Effector CD8-positive, alpha-beta T cell (primary cell): ENCODE results near the gene ARSH.
"Not testable (repeated sequence)": the region's sequence is repeated elsewhere in the genome, so short reads cannot be mapped to it uniquely, and the experiment has no call there.

Source experiments
- DNase-seq: peaks from one replicate; lab custom pipeline; 2025; lab: John Stamatoyannopoulos, UW
- total RNA-seq, 4 experiments: gene quantifications; one replicate each; lab custom pipeline; 2026; lab: John Stamatoyannopoulos, UW

ARSH gene
- 0 reads per million in 4 experiments for total RNA-seq

GRCh38 chrX:3006495-3006894, at the start of gene ARSH:
Gene ARSH, plus strand, starts transcription at chrX:3006546. Its CDS starts 67 bp downstream, at chrX:3006613.
- DNase-seq = no peak

GRCh38 chrX:2958199-2958598, 48.1 kb upstream of the ARSH start:
- DNase-seq = no peak

DNA sequence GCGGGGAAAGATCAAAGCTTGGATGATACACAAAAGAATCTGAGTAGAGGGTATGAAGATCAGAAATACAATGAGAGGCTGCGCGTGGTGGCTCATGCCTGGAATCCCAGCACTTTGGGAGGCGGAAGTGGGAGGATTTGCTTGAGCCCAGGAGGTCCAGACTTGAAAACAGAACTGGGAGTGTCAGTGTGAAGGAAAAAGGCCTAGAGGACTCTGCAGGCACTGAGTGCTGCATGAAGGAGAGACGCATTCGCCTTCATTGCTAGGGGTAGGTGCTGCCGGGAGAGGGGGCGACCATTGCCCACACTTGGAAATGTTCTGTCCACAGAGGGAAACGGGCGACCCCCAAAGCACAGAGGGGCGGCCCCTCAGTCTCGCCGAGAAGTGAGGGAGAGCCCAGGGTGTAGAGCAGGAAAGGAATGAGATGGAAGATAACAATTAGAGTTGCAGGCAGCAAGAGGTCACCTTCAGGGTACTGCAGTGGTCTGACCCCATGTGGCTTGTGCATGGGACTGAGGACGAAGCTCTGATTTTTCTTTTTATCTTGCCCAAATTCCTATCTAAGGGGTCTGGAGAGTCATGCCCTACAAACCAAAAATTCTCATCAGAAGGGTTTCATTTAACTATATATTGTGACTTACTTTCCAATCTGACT, 45.4 kb upstream of the ARSH start:
- DNase-seq = no peak

DNA sequence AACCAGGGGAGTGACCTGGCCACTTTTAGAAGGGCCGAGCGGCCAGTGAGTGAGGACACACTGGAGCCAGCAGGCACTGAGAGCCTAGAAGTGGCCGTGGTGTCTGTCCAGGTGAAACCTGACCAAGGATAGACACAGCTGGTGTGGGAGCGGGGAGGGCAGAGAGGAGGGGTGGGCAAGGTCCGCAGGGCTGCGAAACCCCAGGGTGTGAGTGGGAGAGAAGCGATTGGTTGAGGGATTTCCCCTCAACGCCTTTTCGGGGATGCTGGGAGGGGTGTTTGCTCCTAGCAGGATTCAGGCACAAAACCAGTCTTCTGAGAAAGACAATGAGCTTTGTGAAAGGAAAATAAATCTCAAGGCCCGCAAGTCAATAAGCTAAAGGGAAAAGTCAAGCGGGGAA, 44.0 kb upstream of the ARSH start:
- DNase-seq = no peak

- DNase-seq = not testable (repeated sequence)
These were observed 42.9 kb upstream of the ARSH start for GRCh38 chrX:2963449-2963848.

GRCh38 chrX:2963992-2964794, 42.2 kb upstream of the ARSH start:
- DNase-seq = not testable (repeated sequence)

DNA sequence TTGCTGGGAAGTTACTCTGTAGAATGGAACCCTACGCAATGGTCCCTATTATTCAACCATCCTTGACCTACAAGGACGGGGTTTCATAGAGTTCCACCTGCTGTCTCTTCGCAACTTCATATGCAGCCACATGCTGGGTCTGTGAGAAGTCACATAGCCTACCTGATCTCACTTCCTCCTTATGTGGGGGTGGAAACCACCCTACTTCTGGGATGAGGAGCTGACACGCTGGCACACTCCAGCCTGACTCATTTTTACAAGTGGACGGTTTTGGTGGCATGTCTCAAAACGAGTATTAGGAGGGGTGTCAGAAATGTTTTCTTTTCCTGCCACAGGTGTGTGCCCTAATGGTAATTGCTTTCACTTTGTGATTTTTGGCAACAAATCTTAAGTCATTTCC, 40.4 kb upstream of the ARSH start:
- DNase-seq = no peak

- no peak for DNase-seq
These were observed 39.3 kb upstream of the ARSH start for GRCh38 chrX:2967012-2967411.

DNA sequence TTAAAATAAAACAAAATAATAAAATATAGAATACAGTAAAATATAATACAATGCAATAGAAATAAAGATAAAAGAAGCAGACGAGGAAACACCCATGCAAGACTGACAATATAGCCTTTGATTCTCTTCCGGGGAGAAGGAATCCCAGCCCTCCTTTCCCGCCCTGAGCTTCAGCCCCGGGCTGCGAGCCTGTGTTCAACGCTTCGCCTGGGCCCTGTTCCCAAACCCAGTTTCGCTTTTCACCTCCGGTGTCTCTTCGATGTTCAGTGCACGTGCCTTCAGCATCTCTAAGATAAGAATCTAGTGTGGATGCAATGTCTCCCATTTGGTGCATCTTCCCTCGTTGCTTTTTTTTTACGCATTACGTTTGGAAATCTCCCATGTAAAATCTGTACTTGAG, 38.8 kb upstream of the ARSH start:
- DNase-seq = no peak

- DNase-seq = no peak
These were observed 38.1 kb upstream of the ARSH start for GRCh38 chrX:2967998-2968909.

- no peak for DNase-seq
These were observed 37.3 kb upstream of the ARSH start for GRCh38 chrX:2969021-2969420.

DNA sequence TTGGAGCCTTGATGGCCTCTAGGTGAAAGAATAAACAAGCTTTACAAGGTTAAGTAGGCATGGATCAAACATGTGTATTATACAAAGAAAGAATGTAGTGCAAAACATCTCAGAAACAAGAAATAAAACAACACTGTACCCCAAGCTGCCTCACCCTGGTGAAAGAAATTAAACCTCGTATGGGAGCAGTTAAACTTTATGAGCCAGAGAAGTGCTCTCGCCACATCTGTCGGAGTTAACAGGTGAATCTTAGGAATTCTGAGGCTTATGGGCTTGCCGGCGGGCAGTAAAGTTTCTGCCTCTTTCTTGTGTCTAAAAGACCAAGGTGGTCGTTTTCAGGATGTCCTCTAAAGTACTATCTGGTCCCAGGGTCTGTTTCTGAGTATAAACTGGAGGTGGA, 34.0 kb upstream of the ARSH start:
- no peak for DNase-seq

DNA sequence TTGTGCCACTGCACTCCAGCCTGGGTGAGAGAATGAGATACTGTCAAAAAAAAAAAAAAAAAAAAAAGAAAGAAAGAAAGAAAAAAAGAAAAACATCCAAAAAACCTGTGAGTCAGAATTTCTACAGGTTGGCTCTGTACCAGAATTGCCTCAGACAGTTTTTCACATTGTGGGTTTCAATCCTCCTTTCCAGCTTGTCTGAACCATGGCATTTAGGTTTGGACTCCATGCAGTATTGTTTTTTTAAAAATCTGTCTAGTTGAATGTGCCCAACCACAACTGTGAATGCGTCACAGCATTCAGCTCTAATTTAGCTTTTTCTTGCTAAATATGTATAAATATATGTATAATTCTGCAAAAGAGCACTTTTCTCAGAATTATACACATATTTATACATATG, 31.4 kb upstream of the ARSH start:
- DNase-seq = no peak

DNA sequence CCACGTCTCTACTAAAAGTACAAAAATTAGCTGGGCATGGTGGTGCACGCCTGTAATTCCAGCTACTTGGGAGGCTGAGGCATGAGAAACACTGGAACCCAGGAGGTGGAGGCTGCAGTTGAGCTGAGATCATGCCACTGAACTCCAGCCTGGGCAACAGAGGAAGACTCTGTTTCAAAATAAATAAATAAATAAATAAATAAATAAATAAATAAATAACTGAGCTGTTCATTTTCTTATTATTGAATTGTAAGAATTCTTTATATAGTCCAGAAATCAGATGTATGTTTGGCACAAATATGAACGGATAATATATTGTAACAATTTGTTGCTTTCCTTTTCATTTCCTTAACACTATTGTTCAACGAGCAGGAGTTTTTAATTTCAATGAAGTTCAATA, 27.7 kb upstream of the ARSH start:
- not testable (repeated sequence) for DNase-seq

DNA sequence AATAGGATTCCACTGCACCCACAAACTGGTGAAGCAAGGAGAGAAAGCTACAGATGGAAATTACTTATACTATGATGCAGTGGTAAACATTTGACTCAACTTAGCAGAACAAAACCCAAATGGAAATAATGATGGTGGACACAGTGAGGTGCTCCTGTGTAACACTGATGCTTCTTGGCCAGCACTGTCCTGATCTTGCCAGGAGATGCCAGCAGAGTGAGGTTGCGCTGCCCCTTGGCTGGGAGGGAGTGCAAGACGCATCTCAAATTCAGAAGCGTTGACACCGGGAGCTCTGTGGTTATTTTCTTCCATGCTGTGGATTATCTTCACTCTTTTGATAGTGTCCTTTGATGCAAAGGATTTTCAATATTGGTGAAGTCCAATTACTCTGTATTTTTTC, 22.0 kb upstream of the ARSH start:
- no peak for DNase-seq

DNA sequence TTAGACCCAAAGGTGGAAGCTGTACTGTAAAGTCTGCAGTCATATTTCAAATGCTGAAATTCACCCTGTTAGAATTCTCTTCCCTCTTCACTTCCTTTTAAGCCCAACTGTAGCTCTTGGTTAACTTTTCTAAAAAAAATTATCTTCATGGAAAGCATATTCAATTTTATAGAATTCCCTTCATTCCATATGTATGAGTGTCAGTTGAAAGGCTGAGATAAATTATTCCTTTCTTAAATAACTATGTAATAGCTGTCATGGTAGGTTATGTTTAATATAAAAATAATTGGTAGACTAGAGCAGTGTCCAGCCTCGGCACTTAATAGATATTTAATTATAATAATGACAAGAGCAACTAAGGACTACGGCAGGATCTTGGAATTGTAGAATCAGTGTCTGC, 16.8 kb upstream of the ARSH start:
- no peak for DNase-seq

- DNase-seq = no peak
These were observed 4.2 kb downstream of the ARSH start for GRCh38 chrX:3010532-3010931.

GRCh38 chrX:3017492-3017891, 11.1 kb downstream of the ARSH start:
- no peak for DNase-seq

GRCh38 chrX:3024176-3024575, 17.8 kb downstream of the ARSH start:
- DNase-seq = no peak

GRCh38 chrX:3026074-3026815, 19.9 kb downstream of the ARSH start:
- no peak for DNase-seq

DNA sequence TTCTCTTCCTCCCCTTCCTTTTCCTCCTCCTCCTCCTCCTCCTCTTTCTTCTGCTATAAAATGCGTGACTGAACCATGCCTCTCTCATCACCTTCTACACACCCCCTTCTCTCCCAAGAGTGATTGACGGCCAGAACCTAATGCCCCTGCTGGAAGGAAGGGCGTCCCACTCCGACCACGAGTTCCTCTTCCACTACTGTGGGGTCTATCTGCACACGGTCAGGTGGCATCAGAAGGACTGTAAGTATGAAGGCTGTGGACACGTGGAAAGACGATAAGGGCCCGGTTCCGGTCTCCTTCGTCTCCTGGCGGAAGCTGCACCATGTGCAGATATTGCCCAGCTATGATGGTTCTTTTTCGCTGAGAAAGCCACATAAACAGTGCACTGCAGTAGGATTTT, 22.8 kb downstream of the ARSH start:
- DNase-seq = no peak

DNA sequence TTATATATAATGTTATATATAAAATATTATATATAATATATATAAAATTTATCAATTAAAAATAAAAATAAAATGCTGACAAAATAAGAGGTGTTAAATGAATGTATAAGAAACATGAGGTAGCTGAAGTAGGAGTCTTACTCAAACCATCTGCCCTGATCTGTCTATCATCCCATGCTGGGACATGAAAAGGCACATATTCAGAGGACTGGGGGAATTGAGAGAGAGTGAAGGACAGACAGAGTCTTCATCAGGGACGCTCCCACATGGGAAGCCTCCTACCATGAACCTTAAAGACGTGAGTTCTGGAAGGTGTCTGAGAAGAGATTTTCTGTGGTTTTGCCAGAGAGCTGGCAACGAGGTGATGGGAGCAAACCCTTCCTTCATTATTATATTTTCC, 30.9 kb downstream of the ARSH start:
- DNase-seq = no peak
